SK-N-SH (cell line): ENCODE data around the gene MC3R. TPM values are rescaled to one million over a fixed set of nuclear protein-coding genes. Genes with fewer than 3 reads are reported as not detected.

Source experiments
- CTCF ChIA-PET: fragments of 300-600, 350-600 bp; formaldehyde crosslinking; extraction: SDS; loops from one replicate; lab custom pipeline; 2021; lab: Yijun Ruan, JAX
- POLR2A ChIA-PET: fragments of 350-600 bp; sonication (Branson Sonifier 250); formaldehyde crosslinking; extraction: SDS; loops from one replicate; lab custom pipeline; 2020; ENCODE audit warnings: antibody characterized with exemption, inconsistent platforms; lab: Yijun Ruan, JAX
- DNase-seq: peaks from one replicate; pipeline ENCODE4 v3.0.0; 2012
- H2AFZ ChIP-seq: fragments of 200-600 bp; sonication (generic); 2 replicates; pipeline ENCODE4 v1.8.1; 2016; ENCODE audit warnings: antibody characterized with exemption, mild to moderate bottlenecking, low read depth
- H3F3A ChIP-seq: fragments of 200-600 bp; sonication (generic); replicated peaks from 2 replicates; pipeline ENCODE3; 2016; ENCODE audit warnings: antibody characterized with exemption, mild to moderate bottlenecking; ENCODE audit not compliant: insufficient read depth
- H3K27ac ChIP-seq, 2 experiments: fragments of 200-500 bp in 1 of 2; fragments of 200-600 bp in 1 of 2; sonication (Bioruptor generic) in 1 of 2; sonication (generic), shearing (Covaris generic) in 1 of 2; 2 replicates each; pipeline versions ENCODE4 v1.5.1 to v1.6.1; 2014 to 2016; ENCODE audit warnings: low read depth in 2 of 2, inconsistent platforms in 1 of 2, low read length in 1 of 2, mild to moderate bottlenecking in 1 of 2, mixed read lengths in 1 of 2
- H3K27me3 ChIP-seq: fragments of 200-600 bp; sonication (generic), shearing (Covaris generic); 2 replicates; pipeline ENCODE4 v1.6.1; 2016; ENCODE audit warnings: mixed run types; ENCODE audit not compliant: insufficient read depth
- H3K36me3 ChIP-seq, 2 experiments: fragments of 200-500 bp in 1 of 2; fragments of 200-600 bp in 1 of 2; sonication (Bioruptor generic) in 1 of 2; sonication (generic) in 1 of 2; replicated peaks in 1 of 2; 2 replicates each; pipeline versions ENCODE3 to v1.5.1; 2014 to 2016; ENCODE audit warnings: low read length in 1 of 2, mild to moderate bottlenecking in 1 of 2; ENCODE audit not compliant: insufficient read depth in 2 of 2, control insufficient read depth in 1 of 2
- H3K4me1 ChIP-seq, 2 experiments: fragments of 200-500 bp in 1 of 2; fragments of 200-600 bp in 1 of 2; sonication (Bioruptor generic) in 1 of 2; sonication (generic), shearing (Covaris generic) in 1 of 2; 2 replicates each; pipeline versions ENCODE4 v1.5.1 to v1.6.1; 2014 to 2016; ENCODE audit warnings: low read depth in 1 of 2, low read length in 1 of 2, mixed run types in 1 of 2; ENCODE audit not compliant: insufficient read depth in 2 of 2, control insufficient read depth in 1 of 2
- H3K4me2 ChIP-seq: fragments of 200-600 bp; sonication (generic), shearing (Covaris generic); 2 replicates; pipeline ENCODE4 v1.6.1; 2017; ENCODE audit warnings: mixed run types
- H3K4me3 ChIP-seq, 2 experiments: fragments of 200-500 bp in 1 of 2; fragments of 200-600 bp in 1 of 2; sonication (Bioruptor generic) in 1 of 2; sonication (generic), shearing (Covaris generic) in 1 of 2; 2 replicates each; pipeline versions ENCODE4 v1.5.1 to v1.8.1; 2014 to 2016; ENCODE audit warnings: low read depth in 2 of 2, inconsistent platforms in 1 of 2, low read length in 1 of 2, mild to moderate bottlenecking in 1 of 2, mixed read lengths in 1 of 2, moderate library complexity in 1 of 2
- H3K79me2 ChIP-seq: fragments of 200-600 bp; sonication (generic); 2 replicates; pipeline ENCODE4 v1.8.1; 2017; ENCODE audit warnings: mild to moderate bottlenecking; ENCODE audit not compliant: insufficient read depth
- H3K9ac ChIP-seq: fragments of 200-600 bp; sonication (generic); 2 replicates; pipeline ENCODE4 v1.6.1; 2017; ENCODE audit warnings: mixed run types
- H3K9me2 ChIP-seq: fragments of 200-600 bp; sonication (generic); 2 replicates; pipeline ENCODE4 v1.6.1; 2017; ENCODE audit warnings: mixed run types
- H3K9me3 ChIP-seq: fragments of 200-600 bp; sonication (generic); 2 replicates; pipeline ENCODE4 v1.6.1; 2017; ENCODE audit warnings: mixed run types, mild to moderate bottlenecking, moderate library complexity
- H4K20me1 ChIP-seq: fragments of 200-600 bp; sonication (generic); 2 replicates; pipeline ENCODE4 v1.6.1; 2017; ENCODE audit warnings: mild to moderate bottlenecking, mixed run types; ENCODE audit not compliant: insufficient read depth
- CHD2 ChIP-seq: fragments of 150-350 bp; IDR thresholded peaks from 2 replicates; pipeline ENCODE4 v1.6.1; 2018; ENCODE audit warnings: low read length; ENCODE audit not compliant: partially characterized antibody
- CTCF ChIP-seq: fragments of 200-600 bp; sonication (generic); IDR thresholded peaks from 2 replicates; pipeline ENCODE4 v1.6.1; 2017; ENCODE audit warnings: antibody characterized with exemption, mild to moderate bottlenecking, moderate library complexity
- EP300 ChIP-seq, 2 experiments: IDR thresholded peaks; 2 replicates each; pipeline versions ENCODE4 v1.4.0 to v1.6.1; 2012; ENCODE audit warnings: borderline replicate concordance in 1 of 2, low read depth in 1 of 2, low read length in 1 of 2
- EZH2phosphoT487 ChIP-seq: fragments of 200-600 bp; sonication (generic); IDR thresholded peaks from 2 replicates; pipeline ENCODE4 v1.6.1; 2017; ENCODE audit warnings: low read depth, mixed run types, mild to moderate bottlenecking, antibody characterized with exemption, moderate library complexity, borderline replicate concordance
- FOSL2 ChIP-seq: IDR thresholded peaks from 2 replicates; pipeline ENCODE4 v1.4.0; 2012; ENCODE audit warnings: low read depth, mild to moderate bottlenecking, moderate library complexity, borderline replicate concordance
- GABPA ChIP-seq: IDR thresholded peaks from 2 replicates; pipeline ENCODE4 v1.4.0; 2012; ENCODE audit warnings: low read depth, mild to moderate bottlenecking
- GATA2 ChIP-seq: sonication (generic); formaldehyde crosslinking; IDR thresholded peaks from 2 replicates; pipeline ENCODE4 v1.5.0; 2020; ENCODE audit warnings: mild to moderate bottlenecking, missing genetic modification reagents
- MEF2A ChIP-seq: IDR thresholded peaks from 2 replicates; pipeline ENCODE4 v1.4.0; 2012; ENCODE audit warnings: low read depth, borderline replicate concordance
- NFIC ChIP-seq: IDR thresholded peaks from 2 replicates; pipeline ENCODE4 v1.4.0; 2012; ENCODE audit warnings: borderline replicate concordance
- RCOR1 ChIP-seq: fragments of 150-350 bp; IDR thresholded peaks from 2 replicates; pipeline ENCODE4 v1.6.1; 2017; ENCODE audit warnings: antibody characterized with exemption, low read length
- RFX5 ChIP-seq: IDR thresholded peaks from 2 replicates; pipeline ENCODE4 v1.6.1; 2012; ENCODE audit warnings: mild to moderate bottlenecking, improper control_type of control experiment, low read length
- SIN3A ChIP-seq: IDR thresholded peaks from 2 replicates; pipeline ENCODE4 v1.6.1; 2012; ENCODE audit warnings: low read depth, mild to moderate bottlenecking, low read length, moderate library complexity, borderline replicate concordance
- TCF12 ChIP-seq: IDR thresholded peaks from 2 replicates; pipeline ENCODE4 v1.4.0; 2012
- USF2 ChIP-seq: fragments of 150-350 bp; IDR thresholded peaks from 2 replicates; pipeline ENCODE4 v1.6.1; 2017; ENCODE audit warnings: antibody characterized with exemption, low read length, low read depth, borderline replicate concordance
- YY1 ChIP-seq: IDR thresholded peaks from 2 replicates; pipeline ENCODE4 v1.4.0; 2012; ENCODE audit warnings: low read depth, mild to moderate bottlenecking
- ZBTB33 ChIP-seq: IDR thresholded peaks from 2 replicates; pipeline ENCODE4 v1.4.0; 2012; ENCODE audit warnings: low read depth, borderline replicate concordance
- WGBS: methylation state at CpG from one replicate; pipeline ENCODE4 v1.1.6; 2017; ENCODE audit warnings: low lambda C conversion rate; 5-methylcytosine and 5-hydroxymethylcytosine counted together
- polyA plus RNA-seq, 3 experiments: library from polyadenylated mRNA; depleted of rRNA; stranded (reverse); fragments of >200 nt; gene quantifications; 2 replicates each; pipeline ENCODE4 v1.2.3, GENCODE V29; 2012
- TF ChIP-seq, protein P1 (sequence below): fragments of 150-350 bp; IDR thresholded peaks from 2 replicates; pipeline ENCODE4 v1.6.1; 2016; ENCODE audit warnings: mild to moderate bottlenecking, low read depth, low read length
- TF ChIP-seq, protein P2 (sequence below): IDR thresholded peaks from 2 replicates; pipeline ENCODE4; 2012

Gene MC3R
- polyA plus RNA-seq, 1 of the 3 experiments (the other 2 are of a cell fraction), result not detected

GRCh38 chr20:56237335-56237734 is 11.2 kb upstream of the MC3R start:
- Histone ChIP-seq H3F3A (no peaks in the 10 kb centered on the region), H3K36me3 (no peaks in the 10 kb centered on the region), H2AFZ (no peak overlapping the region), H3K27ac (no peak overlapping the region), H3K9me2 (no peaks in the 10 kb centered on the region), H3K79me2 (no peaks in the 10 kb centered on the region), H4K20me1 (no peaks in the 10 kb centered on the region), H3K9ac (no peak overlapping the region), H3K4me1 (no peaks in the 10 kb centered on the region), H3K4me2 (no peak overlapping the region), H3K4me3 (no peak overlapping the region), H3K9me3 (no peaks in the 10 kb centered on the region), H3K27me3 (no peaks in the 10 kb centered on the region)
- ChIA-PET POLR2A (no interaction called here), CTCF (interaction anchor here (1.3 kb wide), 1 partner anchor 11 kb away, joined by 3 read pairs; the partner anchor contains the start of gene MC3R)
- DNase-seq, result no peak
- TF ChIP-seq MEF2A (no peak), RCOR1 (no peak)

GRCh38 chr20:56244259-56244658 is 4.3 kb upstream of the MC3R start:
- no peaks in the 10 kb centered on the region for H3K9me3 ChIP-seq
- DNase-seq, result no peak
- H3K4me1 ChIP-seq, result no peaks in the 10 kb centered on the region; a peak in 1 of 4 replicates
- CTCF ChIA-PET, result interaction anchor here (1.1 kb wide), 1 partner anchor 100 kb away, joined by 3 read pairs; no protein-coding TSS in a partner anchor
- no peak overlapping the region for H3K27ac ChIP-seq
- no peaks in the 10 kb centered on the region for H3K36me3 ChIP-seq
- POLR2A ChIA-PET, result no interaction called here
- H3K79me2 ChIP-seq, result no peaks in the 10 kb centered on the region
- no peak overlapping the region for H3K9ac ChIP-seq
- H2AFZ ChIP-seq, result no peak overlapping the region
- H3K9me2 ChIP-seq, result no peaks in the 10 kb centered on the region
- no peaks in the 10 kb centered on the region for H3F3A ChIP-seq
- no peaks in the 10 kb centered on the region for H4K20me1 ChIP-seq
- 4% methylated on average over 6 of the region's 6 CpGs for WGBS
- no peaks in the 10 kb centered on the region for H3K27me3 ChIP-seq
- H3K4me2 ChIP-seq, result no peak overlapping the region
- H3K4me3 ChIP-seq, result no peak overlapping the region
- TF ChIP-seq USF2 (no peak), RCOR1 (no peak), GABPA (no peak), FOSL2 (no peak), ZBTB33 (no peak), YY1 (no peak), CHD2 (no peak), CTCF (no peak), SIN3A (no peak), RFX5 (no peak), GATA2 (CRISPR knock-in tag) (no peak), EP300 (IDR thresholded peaks at IDR 0.05; ENCODE audit: borderline replicate concordance in 1 of 2, low read depth in 1 of 2, low read length in 1 of 2) (no peak), TCF12 (no peak), NFIC (no peak), EZH2phosphoT487 (no peak)
- TF ChIP-seq, protein P1, sequence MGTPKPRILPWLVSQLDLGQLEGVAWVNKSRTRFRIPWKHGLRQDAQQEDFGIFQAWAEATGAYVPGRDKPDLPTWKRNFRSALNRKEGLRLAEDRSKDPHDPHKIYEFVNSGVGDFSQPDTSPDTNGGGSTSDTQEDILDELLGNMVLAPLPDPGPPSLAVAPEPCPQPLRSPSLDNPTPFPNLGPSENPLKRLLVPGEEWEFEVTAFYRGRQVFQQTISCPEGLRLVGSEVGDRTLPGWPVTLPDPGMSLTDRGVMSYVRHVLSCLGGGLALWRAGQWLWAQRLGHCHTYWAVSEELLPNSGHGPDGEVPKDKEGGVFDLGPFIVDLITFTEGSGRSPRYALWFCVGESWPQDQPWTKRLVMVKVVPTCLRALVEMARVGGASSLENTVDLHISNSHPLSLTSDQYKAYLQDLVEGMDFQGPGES, result no peak
- TF ChIP-seq, protein P2, sequence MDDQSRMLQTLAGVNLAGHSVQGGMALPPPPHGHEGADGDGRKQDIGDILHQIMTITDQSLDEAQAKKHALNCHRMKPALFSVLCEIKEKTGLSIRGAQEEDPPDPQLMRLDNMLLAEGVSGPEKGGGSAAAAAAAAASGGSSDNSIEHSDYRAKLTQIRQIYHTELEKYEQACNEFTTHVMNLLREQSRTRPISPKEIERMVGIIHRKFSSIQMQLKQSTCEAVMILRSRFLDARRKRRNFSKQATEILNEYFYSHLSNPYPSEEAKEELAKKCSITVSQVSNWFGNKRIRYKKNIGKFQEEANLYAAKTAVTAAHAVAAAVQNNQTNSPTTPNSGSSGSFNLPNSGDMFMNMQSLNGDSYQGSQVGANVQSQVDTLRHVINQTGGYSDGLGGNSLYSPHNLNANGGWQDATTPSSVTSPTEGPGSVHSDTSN, result no peak
